GM12878 (cell line): ENCODE results near the gene PPP6R2. TPM values are rescaled to one million over a fixed set of nuclear protein-coding genes. Genes with fewer than 3 reads are reported as not detected.

Experiments
- ATAC-seq: fragments of 200-7000 bp; cut with Tn5 transposase; 3 replicates; pipeline ENCODE4 v1.9.1; 2020; ENCODE audit warnings: mild to moderate bottlenecking, moderate library complexity
- BruUV-seq: library from RNA; stranded (reverse); fragments of 400-500 nt; replicated peaks from 2 replicates; lab custom pipeline; 2021; lab: Mats Ljungman, UMichigan
- CTCF ChIA-PET: fragments of 300-600 bp; sonication (Branson Sonifier 250); formaldehyde crosslinking; extraction: SDS; loops from one replicate; lab custom pipeline; 2021; ENCODE audit warnings: inconsistent platforms; lab: Yijun Ruan, JAX
- POLR2A ChIA-PET: fragments of 350-600 bp; formaldehyde crosslinking; extraction: SDS; loops from one replicate; lab custom pipeline; 2021; ENCODE audit warnings: inconsistent platforms; lab: Charles Lee
- RAD21 ChIA-PET: fragments of 300-600 bp; sonication (Branson Sonifier 250); formaldehyde crosslinking; loops from one replicate; lab custom pipeline; 2023; ENCODE audit warnings: antibody characterized with exemption; ENCODE audit not compliant: unreplicated experiment; lab: Charles Lee
- SMC1A ChIA-PET: fragments of 300-600 bp; sonication (Branson Sonifier 250); formaldehyde crosslinking; loops from one replicate; lab custom pipeline; 2023; ENCODE audit not compliant: unreplicated experiment, uncharacterized antibody; lab: Charles Lee
- DNase-seq: peaks from one replicate; pipeline ENCODE4 v3.0.0-alpha.2; 2011; ENCODE audit warnings: low read depth, low spot score
- FAIRE-seq: peaks from 3 replicates; lab custom pipeline; 2011; peaks lifted over from hg19 to GRCh38; lab: Jason Lieb, UNC
- H2AFZ ChIP-seq: 2 replicates; pipeline ENCODE4 v1.6.0; 2011; ENCODE audit warnings: low read depth, low read length, control low read depth; ENCODE audit not compliant: control insufficient read depth
- H3K27ac ChIP-seq: 2 replicates; pipeline ENCODE4 v1.5.1; 2011; ENCODE audit warnings: control low read depth; ENCODE audit not compliant: control insufficient read depth, insufficient read depth
- H3K27me3 ChIP-seq, 2 experiments: replicated peaks in 1 of 2; 2 replicates each; pipeline versions ENCODE4 v1.6.0 to v1.6.1; 2011; ENCODE audit warnings: low read length in 1 of 2; ENCODE audit not compliant: control insufficient read depth in 2 of 2, insufficient read depth in 2 of 2
- H3K36me3 ChIP-seq, 2 experiments: 2 replicates each; pipeline ENCODE4 v1.5.1; 2011; ENCODE audit warnings: low read length in 1 of 2; ENCODE audit not compliant: control insufficient read depth in 2 of 2, insufficient read depth in 2 of 2
- H3K4me1 ChIP-seq: 2 replicates; pipeline ENCODE4 v1.6.1; 2011; ENCODE audit warnings: mild to moderate bottlenecking, low read length, moderate library complexity, mixed read lengths; ENCODE audit not compliant: control insufficient read depth, insufficient read depth
- H3K4me2 ChIP-seq: 2 replicates; pipeline ENCODE4 v1.6.0; 2011; ENCODE audit warnings: control low read depth; ENCODE audit not compliant: control insufficient read depth, insufficient read depth
- H3K4me3 ChIP-seq: fragments of 200-600 bp; sonication (generic); 2 replicates; pipeline ENCODE4 v1.5.1; 2016
- H3K79me2 ChIP-seq: 2 replicates; pipeline ENCODE4 v1.6.0; 2011; ENCODE audit warnings: low read length; ENCODE audit not compliant: control insufficient read depth, insufficient read depth
- H3K9ac ChIP-seq: 2 replicates; pipeline ENCODE4 v1.8.0; 2011; ENCODE audit warnings: low read length, control low read depth, mixed read lengths; ENCODE audit not compliant: control insufficient read depth, insufficient read depth
- H3K9me3 ChIP-seq: replicated peaks from 3 replicates; pipeline ENCODE4 v1.5.1; 2011; ENCODE audit warnings: mild to moderate bottlenecking, low read length; ENCODE audit not compliant: control insufficient read depth, insufficient read depth
- H4K20me1 ChIP-seq: 2 replicates; pipeline ENCODE4 v1.6.0; 2011; ENCODE audit not compliant: control insufficient read depth, insufficient read depth
- BHLHE40 ChIP-seq, 2 experiments: fragments of 450-650 bp in 1 of 2; IDR thresholded peaks; 2 replicates each; pipeline ENCODE4 v1.6.1; 2011 to 2017; ENCODE audit warnings: low read depth in 2 of 2, borderline replicate concordance in 1 of 2, improper control_type of control experiment in 1 of 2, low read length in 1 of 2, mild to moderate bottlenecking in 1 of 2
- RAD51 ChIP-seq: fragments of 450-650 bp; IDR thresholded peaks from 2 replicates; pipeline ENCODE4 v1.6.1; 2016; ENCODE audit warnings: moderate library complexity, mild to moderate bottlenecking, inconsistent platforms
- ZNF274 ChIP-seq: IDR thresholded peaks from one replicate; pipeline ENCODE4 v1.8.0; 2011; ENCODE audit not compliant: insufficient read length, insufficient read depth
- WGBS: methylation state at CpG from one replicate; pipeline ENCODE4 v1.1.6; 2016; ENCODE audit warnings: low lambda C conversion rate; ENCODE audit not compliant: insufficient replicate concordance, insufficient coverage; ENCODE audit errors: missing lambda C conversion rate; 5-methylcytosine and 5-hydroxymethylcytosine counted together
- in situ Hi-C: fragments of 300-500 bp; cut with MboI; formaldehyde crosslinking; loops from 9 replicates; pipeline ENCODE4 v1.14.3; 2018; ENCODE audit warnings: mixed read lengths
- intact Hi-C: fragments of 100-400 bp; cut with micrococcal nuclease; formaldehyde crosslinking; loops from one replicate; pipeline ENCODE4 v1.14.2; 2022; ENCODE audit not compliant: unreplicated experiment
- polyA plus RNA-seq, 11 experiments: library from polyadenylated mRNA; depleted of rRNA in 4 of 11; unstranded in 6 of 11; stranded (reverse) in 5 of 11; fragments of >200 nt; fragmentation: Nextera tagmentation in 4 of 11; fragmentation: Illumina TruSeq in 1 of 11; extraction: Ambion mirVana in 4 of 11; extraction: Trizol in 1 of 11; gene quantifications; 1 replicate in 1 of 11; 2 replicates in 10 of 11; pipeline versions ENCODE4 v1.2.1 to v1.2.3, GENCODE V29; 2011 to 2016; ENCODE audit warnings: inconsistent platforms in 2 of 11, missing spikeins in 2 of 11, low read depth in 1 of 11
- total RNA-seq, 4 experiments: library from RNA; depleted of rRNA in 3 of 4; stranded (reverse); fragments of >200 nt in 3 of 4; fragmentation: Illumina TruSeq in 1 of 4; extraction: Trizol in 1 of 4; gene quantifications; 2 replicates each; pipeline versions ENCODE4 v1.2.1 to v1.2.3, GENCODE V29; 2013 to 2021

The PPP6R2 gene
- total and polyA plus RNA-seq, 10 of the 15 experiments (the other 5 are each of a cell fraction or from before 2014, with no cell fraction given), result 0.29 to 52.6 (median 25.4) TPM

DNA sequence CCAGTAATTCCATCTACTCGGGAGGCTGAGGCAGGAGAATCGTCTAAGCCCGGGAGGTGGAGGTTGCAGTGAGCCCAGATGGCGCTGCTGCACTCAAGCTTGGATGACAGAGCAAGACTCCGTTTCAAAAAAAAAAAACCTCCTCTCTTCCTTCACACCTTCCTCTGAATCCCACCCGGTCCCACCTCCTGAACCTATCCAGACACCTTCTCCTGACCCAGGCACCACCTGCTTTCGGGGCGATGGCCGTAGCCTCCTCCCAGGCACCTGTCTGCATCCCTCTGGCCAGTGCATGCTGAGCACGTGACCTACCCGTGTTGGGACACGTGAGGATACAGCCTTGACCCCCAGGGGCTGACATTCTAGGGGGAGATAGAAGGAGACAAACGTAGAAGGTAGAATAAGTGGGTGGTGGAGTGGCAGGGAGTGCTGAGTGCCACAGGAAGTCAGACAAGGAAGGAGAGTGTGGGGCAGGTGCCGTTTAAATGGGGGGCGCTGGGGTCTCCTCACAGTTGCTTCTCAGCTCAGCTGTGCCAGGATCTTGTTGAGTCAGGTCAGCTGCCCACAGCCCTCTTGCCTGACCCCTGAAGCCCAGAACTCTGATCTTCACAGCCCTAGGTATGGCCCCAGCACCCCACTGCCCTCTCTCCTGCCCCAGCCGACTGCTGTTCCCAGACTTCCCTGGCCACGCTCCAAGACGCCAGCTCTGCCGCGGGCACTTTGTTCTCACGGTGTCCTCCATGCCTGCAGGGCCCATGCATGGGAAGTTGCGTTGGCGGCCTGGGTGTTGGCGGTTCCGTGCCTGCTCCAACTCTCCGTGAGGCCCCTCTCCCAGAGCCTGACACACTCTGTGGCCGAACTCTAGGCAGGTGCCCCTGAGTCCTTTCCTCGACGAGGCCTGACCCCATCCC is 142.3 kb downstream of the PPP6R2 start:
- Histone ChIP-seq H4K20me1 (no peaks in the 10 kb centered on the region), H3K27ac (no peak overlapping the region)
- FAIRE-seq, result no peak
- peak in 1 of 2 experiments; percentile 76; a peak in 2 of 4 replicates for TF ChIP-seq BHLHE40 (IDR thresholded peaks at IDR 0.05; ENCODE audit: borderline replicate concordance in 1 of 2, low read depth in 2 of 2, low read length in 1 of 2)
- peak; percentile 37; the same call in 1 of the 2 replicates for TF ChIP-seq RAD51
- TF ChIP-seq ZNF274, result no peak
- TF ChIP-seq, all 136 proteins: peak for 2
- no peak for ATAC-seq
- RAD21 ChIA-PET, result interaction anchor here (0.6 to 1.7 kb wide), 2 partner anchors 13 to 226 kb away, joined by 3 to 5 read pairs; no protein-coding TSS in a partner anchor
- WGBS, result 42% methylated on average over 26 of the region's 29 CpGs
- no peaks in the 10 kb centered on the region for H3K79me2 ChIP-seq
- POLR2A ChIA-PET, result interaction anchor here (1.3 kb wide), 1 partner anchor 17 kb away, joined by 3 read pairs; no protein-coding TSS in a partner anchor
- no peak for DNase-seq
- in situ Hi-C loops, result no loop called here
- CTCF ChIA-PET, result interaction anchor here (0.6 to 4.1 kb wide), 4 partner anchors 12 to 197 kb away, joined by 3 to 29 read pairs (median 6); partner anchors contain the start of gene SCO2
- peaks cover 0 to 3% of the 10 kb centered on the region in 2 experiments; a peak in 2 of 4 replicates for H3K27me3 ChIP-seq
- H3K9ac ChIP-seq, result no peak overlapping the region
- no peaks in the 10 kb centered on the region for H3K4me1 ChIP-seq
- H3K4me3 ChIP-seq, result no peak overlapping the region
- no peak overlapping the region for H3K4me2 ChIP-seq
- intact Hi-C loops, result no loop called here
- no peaks in the 10 kb centered on the region for H3K9me3 ChIP-seq
- SMC1A ChIA-PET, result no interaction called here
- no peaks in the 10 kb centered on the region for H3K36me3 ChIP-seq
- H2AFZ ChIP-seq, result no peak overlapping the region
- no TSS peak for BruUV-seq
